Measurements from ENCODE around the gene NSF. TPM values are rescaled to one million over a fixed set of nuclear protein-coding genes. Genes with fewer than 3 reads are reported as not detected.

NSF gene
- total and polyA plus RNA-seq, 5 donors: 8.9 to 34.3 (median 28.5) TPM

GRCh38 chr17:46769531-46770438, 179.3 kb downstream of the NSF start:
- DNase-seq (peak in 1 of 3 donors; percentile 59), ATAC-seq (no peak)
- WGBS: 58% methylated on average over 56 of the region's 56 CpGs
- Histone ChIP-seq H3K27me3 (ENCODE audit: control insufficient read depth, insufficient read depth) (no peaks in the 10 kb centered on the region), H3K4me3 (ENCODE audit: low read length) (no peak overlapping the region), H3K4me1 (ENCODE audit: control insufficient read depth, insufficient read depth, low read length) (peaks cover 10% of the 10 kb centered on the region), H3K27ac (ENCODE audit: low read length) (no peak overlapping the region), H3K9me3 (ENCODE audit: control insufficient read depth, low read length) (no peaks in the 10 kb centered on the region)
- intact Hi-C loops (cut with DNase I): no loop called here

- Histone ChIP-seq H3K4me3 (ENCODE audit: low read length) (no peak overlapping the region), H3K27ac (ENCODE audit: low read length) (no peak overlapping the region), H3K4me1 (ENCODE audit: control insufficient read depth, insufficient read depth, low read length) (peaks cover 3% of the 10 kb centered on the region), H3K27me3 (ENCODE audit: control insufficient read depth, insufficient read depth) (no peaks in the 10 kb centered on the region), H3K9me3 (ENCODE audit: control insufficient read depth, low read length) (no peaks in the 10 kb centered on the region)
- no peak for DNase-seq
- no peak for ATAC-seq
- intact Hi-C loops (cut with DNase I): no loop called here
- 65% methylated on average over 14 of the region's 14 CpGs for WGBS
Measured at GRCh38 chr17:46770439-46770817, 180.0 kb downstream of the NSF start.

- Histone ChIP-seq H3K4me3 (ENCODE audit: low read length) (peak overlapping the region; percentile 70), H3K4me1 (ENCODE audit: control insufficient read depth, insufficient read depth, low read length) (no peaks in the 10 kb centered on the region), H3K27ac (ENCODE audit: low read length) (no peak overlapping the region), H3K27me3 (ENCODE audit: control insufficient read depth, insufficient read depth) (no peaks in the 10 kb centered on the region), H3K9me3 (ENCODE audit: control insufficient read depth, low read length) (no peaks in the 10 kb centered on the region)
- intact Hi-C loops (cut with DNase I): no loop called here
- DNase-seq: peak; percentile 57 to 75 (median 69)
- 3% methylated on average over 73 of the region's 73 CpGs for WGBS
- peak; percentile 62 to 70 for ATAC-seq
Measured at GRCh38 chr17:46770818-46771560, 180.5 kb downstream of the NSF start.

- no peaks in the 10 kb centered on the region for H3K4me1 ChIP-seq (ENCODE audit: control insufficient read depth, insufficient read depth, low read length)
- intact Hi-C loops (cut with DNase I): no loop called here
- H3K4me3 ChIP-seq (ENCODE audit: low read length): peak overlapping the region; percentile 70
- DNase-seq: peak; percentile 45 to 77 (median 70)
- H3K27me3 ChIP-seq (ENCODE audit: control insufficient read depth, insufficient read depth): no peaks in the 10 kb centered on the region
- 2% methylated on average over 133 of the region's 135 CpGs for WGBS
- no peaks in the 10 kb centered on the region for H3K9me3 ChIP-seq (ENCODE audit: control insufficient read depth, low read length)
- no peak for ATAC-seq
- H3K27ac ChIP-seq (ENCODE audit: low read length): no peak overlapping the region
Measured at GRCh38 chr17:46771561-46772474, 181.3 kb downstream of the NSF start.

- WGBS: 23% methylated on average over 16 of the region's 16 CpGs
- H3K27ac ChIP-seq (ENCODE audit: low read length): no peak overlapping the region
Measured at GRCh38 chr17:46772475-46773220, 182.2 kb downstream of the NSF start.

GRCh38 chr17:46773221-46773605, 182.7 kb downstream of the NSF start:
- no peaks in the 10 kb centered on the region for H3K9me3 ChIP-seq (ENCODE audit: control insufficient read depth, low read length)
- no peak overlapping the region for H3K4me3 ChIP-seq (ENCODE audit: low read length)
- DNase-seq (no peak), ATAC-seq (no peak)
- 73% methylated on average over 6 of the region's 6 CpGs for WGBS
- H3K27ac ChIP-seq (ENCODE audit: low read length): no peak overlapping the region
- H3K4me1 ChIP-seq (ENCODE audit: control insufficient read depth, insufficient read depth, low read length): no peaks in the 10 kb centered on the region
- no peaks in the 10 kb centered on the region for H3K27me3 ChIP-seq (ENCODE audit: control insufficient read depth, insufficient read depth)
- intact Hi-C loops (cut with DNase I): no loop called here

More at GRCh38 chr17:46772475-46773220, 182.2 kb downstream of the NSF start:
- intact Hi-C loops (cut with DNase I): no loop called here
- no peaks in the 10 kb centered on the region for H3K9me3 ChIP-seq (ENCODE audit: control insufficient read depth, low read length)
- no peaks in the 10 kb centered on the region for H3K27me3 ChIP-seq (ENCODE audit: control insufficient read depth, insufficient read depth)
- H3K4me3 ChIP-seq (ENCODE audit: low read length): no peak overlapping the region
- no peak for DNase-seq
- H3K4me1 ChIP-seq (ENCODE audit: control insufficient read depth, insufficient read depth, low read length): no peaks in the 10 kb centered on the region
- no peak for ATAC-seq

GRCh38 chr17:46773676-46774075, 183.2 kb downstream of the NSF start:
- no peaks in the 10 kb centered on the region for H3K27me3 ChIP-seq (ENCODE audit: control insufficient read depth, insufficient read depth)
- intact Hi-C loops (cut with DNase I): no loop called here
- H3K4me3 ChIP-seq (ENCODE audit: low read length): no peak overlapping the region
- H3K4me1 ChIP-seq (ENCODE audit: control insufficient read depth, insufficient read depth, low read length): no peaks in the 10 kb centered on the region
- H3K9me3 ChIP-seq (ENCODE audit: control insufficient read depth, low read length): no peaks in the 10 kb centered on the region
- H3K27ac ChIP-seq (ENCODE audit: low read length): no peak overlapping the region
- no peak for ATAC-seq
- peak in 1 of 3 donors; percentile 37 for DNase-seq
- WGBS: 83% methylated on average over 15 of the region's 15 CpGs

GRCh38 chr17:46774108-46774737, 183.8 kb downstream of the NSF start:
- Histone ChIP-seq H3K27me3 (ENCODE audit: control insufficient read depth, insufficient read depth) (no peaks in the 10 kb centered on the region), H3K4me1 (ENCODE audit: control insufficient read depth, insufficient read depth, low read length) (no peaks in the 10 kb centered on the region), H3K9me3 (ENCODE audit: control insufficient read depth, low read length) (no peaks in the 10 kb centered on the region), H3K27ac (ENCODE audit: low read length) (no peak overlapping the region), H3K4me3 (ENCODE audit: low read length) (no peak overlapping the region)
- intact Hi-C loops (cut with DNase I): no loop called here
- DNase-seq (no peak), ATAC-seq (no peak)
- WGBS: 92% methylated on average over 10 of the region's 10 CpGs

- 76% methylated on average over 12 of the region's 12 CpGs for WGBS
Measured at GRCh38 chr17:46776298-46777005, 186.0 kb downstream of the NSF start.

More at GRCh38 chr17:46776298-46777005, 186.0 kb downstream of the NSF start:
- ATAC-seq: no peak
- no peak overlapping the region for H3K27ac ChIP-seq (ENCODE audit: low read length)
- H3K4me3 ChIP-seq (ENCODE audit: low read length): no peak overlapping the region
- intact Hi-C loops (cut with DNase I): no loop called here
- H3K27me3 ChIP-seq (ENCODE audit: control insufficient read depth, insufficient read depth): no peaks in the 10 kb centered on the region
- no peaks in the 10 kb centered on the region for H3K4me1 ChIP-seq (ENCODE audit: control insufficient read depth, insufficient read depth, low read length)
- no peak for DNase-seq
- H3K9me3 ChIP-seq (ENCODE audit: control insufficient read depth, low read length): no peaks in the 10 kb centered on the region
